GM21515 (cell line): ENCODE data around the gene IRX4.

Source experiments
- ATAC-seq: cut with Tn5 transposase; IDR thresholded peaks from one replicate; pipeline ENCODE4 v1.9.1; 2021; ENCODE audit not compliant: unreplicated experiment

Gene IRX4

GRCh38 chr5:1892685-1893445 lies 10.1 kb upstream of the IRX4 start:
- no peak for ATAC-seq

GRCh38 chr5:1892211-1892610 lies 9.5 kb upstream of the IRX4 start:
- ATAC-seq: no peak

GRCh38 chr5:1891391-1891790 lies 8.7 kb upstream of the IRX4 start:
- no peak for ATAC-seq

- ATAC-seq: no peak
Observed at GRCh38 chr5:1890296-1890695, 7.6 kb upstream of the IRX4 start.

- no peak for ATAC-seq
Observed at GRCh38 chr5:1889321-1890065, 6.8 kb upstream of the IRX4 start.

- ATAC-seq: no peak
Observed at GRCh38 chr5:1888541-1889251, 6.0 kb upstream of the IRX4 start.

GRCh38 chr5:1887588-1888360 lies 5.0 kb upstream of the IRX4 start:
- no peak for ATAC-seq

GRCh38 chr5:1886846-1887587 lies 4.3 kb upstream of the IRX4 start:
- no peak for ATAC-seq

- no peak for ATAC-seq
Observed at GRCh38 chr5:1885868-1886845, 3.4 kb upstream of the IRX4 start.

- no peak for ATAC-seq
Observed at GRCh38 chr5:1885404-1885755, 2.7 kb upstream of the IRX4 start.

- no peak for ATAC-seq
Observed at GRCh38 chr5:1884678-1885403, 2.1 kb upstream of the IRX4 start.

- no peak for ATAC-seq
Observed at GRCh38 chr5:1883925-1884677, 1.4 kb upstream of the IRX4 start.

GRCh38 chr5:1883120-1883924 lies 597 bp upstream of the IRX4 start:
- no peak for ATAC-seq

- no peak for ATAC-seq
Observed at GRCh38 chr5:1881731-1882336, 891 bp downstream of the IRX4 start.

GRCh38 chr5:1881098-1881572 lies 1.6 kb downstream of the IRX4 start:
- ATAC-seq: no peak

- no peak for ATAC-seq
Observed at GRCh38 chr5:1880377-1881025, 2.2 kb downstream of the IRX4 start.
